Bronchial epithelial cell (primary cell): ENCODE data around the gene FBXO31. TPM values are rescaled to one million over a fixed set of nuclear protein-coding genes. Genes with fewer than 3 reads are reported as not detected.

ENCODE experiments used
- DNase-seq: peaks from one replicate; pipeline ENCODE4 v3.0.0-alpha.2; 2010; ENCODE audit warnings: low read depth
- FAIRE-seq: peaks from 2 replicates; lab custom pipeline; 2011; peaks lifted over from hg19 to GRCh38; lab: Jason Lieb, UNC
- H3K27me3 ChIP-seq: 2 replicates; pipeline ENCODE4 v1.5.1; 2011; ENCODE audit warnings: low read length; ENCODE audit not compliant: control insufficient read depth, insufficient read depth
- H3K36me3 ChIP-seq: 2 replicates; pipeline ENCODE4 v1.5.1; 2011; ENCODE audit warnings: low read length; ENCODE audit not compliant: control insufficient read depth, insufficient read depth
- H3K4me3 ChIP-seq: 2 replicates; pipeline ENCODE4 v1.5.1; 2011; ENCODE audit warnings: mild to moderate bottlenecking, low read depth, low read length, control low read depth
- total RNA-seq: library from RNA; depleted of rRNA; stranded (reverse); fragments of >200 nt; gene quantifications from 2 replicates; pipeline ENCODE4 v1.2.1, GENCODE V29; 2014
- TF ChIP-seq, protein P1 (sequence below): IDR thresholded peaks from 2 replicates; pipeline ENCODE4 v1.5.1; 2011; ENCODE audit warnings: mild to moderate bottlenecking, moderate library complexity, low read length, control low read depth, inconsistent platforms; ENCODE audit not compliant: insufficient read depth, severe bottlenecking

The FBXO31 gene
- total RNA-seq, 1 donor from 2014 or later, result 24.7 TPM

DNA sequence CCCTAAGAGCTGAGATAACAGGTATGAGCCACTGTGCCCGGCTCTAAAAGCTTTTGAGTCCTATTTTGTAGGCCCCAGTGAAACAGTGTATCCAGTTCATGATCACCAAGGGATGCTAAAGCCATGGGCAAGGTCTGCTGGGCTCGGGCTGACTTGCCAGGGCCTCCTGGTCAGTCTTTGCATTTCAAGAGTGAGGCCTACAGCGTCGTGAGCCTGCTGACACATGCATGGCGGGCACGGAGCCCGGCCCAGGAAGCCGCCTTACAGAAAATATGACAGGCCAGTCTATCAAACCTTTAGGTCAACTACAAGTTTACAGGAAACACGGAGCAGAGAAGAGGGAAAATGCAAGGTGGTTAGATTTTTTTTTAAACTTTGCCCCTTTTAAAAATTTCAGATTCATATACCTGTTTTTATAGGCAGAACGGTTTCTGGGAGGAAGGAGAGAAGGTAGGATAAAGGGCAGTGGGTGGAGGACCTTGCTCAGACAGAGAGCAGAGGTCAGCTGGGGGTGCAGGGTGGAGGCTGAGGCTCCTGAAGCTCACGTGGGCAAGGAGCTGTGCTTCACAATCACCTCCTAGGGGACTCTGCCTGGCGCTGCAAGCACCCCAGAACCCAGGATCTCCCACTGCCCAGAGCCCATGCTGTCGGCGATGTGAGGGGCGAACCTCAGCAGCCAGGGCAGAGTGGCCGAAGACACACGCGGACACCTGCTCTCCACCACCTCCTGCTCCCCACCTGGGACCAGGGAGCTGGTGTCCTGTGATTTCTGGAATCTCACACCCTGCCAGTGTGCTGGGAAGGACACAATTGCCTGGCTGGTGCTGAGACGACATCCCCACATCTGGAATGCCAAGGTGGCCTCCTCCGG lies 87.7 kb downstream of the FBXO31 start:
- no peak for FAIRE-seq
- no peak for DNase-seq
- no peak overlapping the region for H3K4me3 ChIP-seq
- TF ChIP-seq, protein P1, sequence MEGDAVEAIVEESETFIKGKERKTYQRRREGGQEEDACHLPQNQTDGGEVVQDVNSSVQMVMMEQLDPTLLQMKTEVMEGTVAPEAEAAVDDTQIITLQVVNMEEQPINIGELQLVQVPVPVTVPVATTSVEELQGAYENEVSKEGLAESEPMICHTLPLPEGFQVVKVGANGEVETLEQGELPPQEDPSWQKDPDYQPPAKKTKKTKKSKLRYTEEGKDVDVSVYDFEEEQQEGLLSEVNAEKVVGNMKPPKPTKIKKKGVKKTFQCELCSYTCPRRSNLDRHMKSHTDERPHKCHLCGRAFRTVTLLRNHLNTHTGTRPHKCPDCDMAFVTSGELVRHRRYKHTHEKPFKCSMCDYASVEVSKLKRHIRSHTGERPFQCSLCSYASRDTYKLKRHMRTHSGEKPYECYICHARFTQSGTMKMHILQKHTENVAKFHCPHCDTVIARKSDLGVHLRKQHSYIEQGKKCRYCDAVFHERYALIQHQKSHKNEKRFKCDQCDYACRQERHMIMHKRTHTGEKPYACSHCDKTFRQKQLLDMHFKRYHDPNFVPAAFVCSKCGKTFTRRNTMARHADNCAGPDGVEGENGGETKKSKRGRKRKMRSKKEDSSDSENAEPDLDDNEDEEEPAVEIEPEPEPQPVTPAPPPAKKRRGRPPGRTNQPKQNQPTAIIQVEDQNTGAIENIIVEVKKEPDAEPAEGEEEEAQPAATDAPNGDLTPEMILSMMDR, result no peak
- no peaks in the 10 kb centered on the region for H3K27me3 ChIP-seq
- no peaks in the 10 kb centered on the region for H3K36me3 ChIP-seq

GRCh38 chr16:87295259-87295658 lies 88.3 kb downstream of the FBXO31 start:
- Histone ChIP-seq H3K4me3 (no peak overlapping the region), H3K27me3 (no peaks in the 10 kb centered on the region), H3K36me3 (no peaks in the 10 kb centered on the region)
- FAIRE-seq (no peak), DNase-seq (peak; percentile 57)
- TF ChIP-seq, protein P1, result no peak

GRCh38 chr16:87293990-87294389 lies 89.6 kb downstream of the FBXO31 start:
- FAIRE-seq (no peak), DNase-seq (no peak)
- Histone ChIP-seq H3K27me3 (no peaks in the 10 kb centered on the region), H3K4me3 (no peak overlapping the region), H3K36me3 (no peaks in the 10 kb centered on the region)
- TF ChIP-seq, protein P1, result no peak

DNA sequence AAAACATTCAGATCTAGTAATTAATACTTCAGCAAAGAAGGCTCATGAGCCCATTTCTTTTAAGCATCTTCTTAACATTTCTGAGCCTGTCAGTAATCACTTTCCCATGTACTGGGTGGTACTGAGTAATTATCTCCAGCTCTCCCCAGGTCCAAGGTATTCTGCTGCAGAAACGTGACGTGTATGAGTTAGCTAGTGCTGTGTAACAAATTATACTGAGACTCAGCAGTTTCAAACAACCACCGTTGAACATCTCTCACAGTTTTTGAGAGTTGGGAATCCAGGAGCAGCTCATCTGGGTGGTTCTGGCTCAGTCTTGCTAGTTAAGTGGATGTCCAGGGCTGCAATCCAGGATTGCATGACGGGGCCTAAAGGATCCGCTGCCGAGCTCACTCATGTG lies 91.6 kb downstream of the FBXO31 start:
- TF ChIP-seq, protein P1, result no peak
- Histone ChIP-seq H3K27me3 (no peaks in the 10 kb centered on the region), H3K36me3 (no peaks in the 10 kb centered on the region), H3K4me3 (no peak overlapping the region)
- FAIRE-seq (no peak), DNase-seq (no peak)

DNA sequence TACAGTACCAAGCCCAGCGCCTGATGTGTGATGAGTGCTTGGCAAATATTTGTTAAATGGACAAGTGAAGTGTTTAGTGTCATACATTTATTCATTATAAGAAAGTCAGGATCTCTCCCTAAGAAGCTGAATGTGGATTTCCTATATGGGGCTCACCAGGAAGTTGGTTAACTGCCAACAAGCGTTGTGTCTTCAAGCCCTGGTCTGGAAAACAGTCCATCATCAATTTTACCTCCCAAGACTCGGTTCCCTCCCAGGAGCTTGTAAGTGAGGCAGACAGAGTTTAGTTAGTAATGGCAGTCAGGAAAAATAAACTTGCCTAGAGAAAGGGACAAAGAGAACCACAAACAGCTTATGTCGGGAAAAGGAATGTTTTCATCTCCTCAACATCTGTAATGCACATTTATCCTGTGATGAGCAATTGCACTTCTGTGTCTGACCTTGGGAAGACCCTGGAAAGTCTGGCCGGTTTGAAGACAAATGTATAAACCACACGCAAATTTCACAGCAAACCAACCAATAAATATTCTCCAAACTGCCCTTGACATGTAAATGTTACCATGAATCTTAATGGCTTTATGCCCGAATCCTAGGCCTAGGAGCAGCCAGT lies 94.7 kb downstream of the FBXO31 start:
- DNase-seq (no peak), FAIRE-seq (no peak)
- Histone ChIP-seq H3K27me3 (no peaks in the 10 kb centered on the region), H3K36me3 (no peaks in the 10 kb centered on the region), H3K4me3 (no peak overlapping the region)
- TF ChIP-seq, protein P1, result no peak
